Measurements from ENCODE around the gene SMARCD1.
"Not testable (repeated sequence)": the region's sequence is repeated elsewhere in the genome, so short reads cannot be mapped to it uniquely, and the experiment has no call there.

SMARCD1 gene

DNA sequence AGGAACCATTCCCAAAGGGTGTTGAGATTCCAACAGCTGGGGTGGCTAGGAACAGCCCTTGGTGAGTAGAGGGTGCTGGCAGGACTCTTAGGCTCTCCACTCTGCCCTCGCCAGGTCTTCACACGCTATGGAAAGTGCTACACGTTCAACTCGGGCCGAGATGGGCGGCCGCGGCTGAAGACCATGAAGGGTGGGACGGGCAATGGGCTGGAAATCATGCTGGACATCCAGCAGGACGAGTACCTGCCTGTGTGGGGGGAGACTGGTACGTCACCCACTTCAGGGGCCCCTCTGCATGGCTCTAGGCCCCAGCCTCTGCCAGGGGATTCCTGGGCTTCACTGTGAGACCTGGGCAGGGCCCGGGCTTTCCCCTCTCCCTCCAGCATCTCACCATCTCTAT is 8.0 kb upstream of the SMARCD1 start:
- DNase-seq (ENCODE audit: low read depth, low spot score) = no peak

DNA sequence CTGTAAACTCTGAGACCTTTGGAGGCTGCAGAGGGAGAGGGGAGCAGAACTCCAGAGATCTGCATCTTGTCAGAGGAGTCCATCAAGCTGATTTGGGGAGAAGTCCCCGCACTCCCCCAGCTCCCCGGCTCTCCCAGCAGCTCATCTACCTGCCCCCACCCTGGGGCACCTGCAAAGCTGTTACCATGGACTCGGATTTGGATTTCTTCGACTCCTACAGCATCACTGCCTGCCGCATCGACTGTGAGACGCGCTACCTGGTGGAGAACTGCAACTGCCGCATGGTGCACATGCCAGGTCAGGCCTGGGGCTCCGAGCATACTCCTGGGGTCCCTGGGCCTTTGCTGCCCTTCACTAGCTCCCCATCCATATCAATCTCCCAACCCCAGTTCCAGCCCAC is 6.9 kb upstream of the SMARCD1 start:
- no peak for DNase-seq (ENCODE audit: low read depth, low spot score)

DNA sequence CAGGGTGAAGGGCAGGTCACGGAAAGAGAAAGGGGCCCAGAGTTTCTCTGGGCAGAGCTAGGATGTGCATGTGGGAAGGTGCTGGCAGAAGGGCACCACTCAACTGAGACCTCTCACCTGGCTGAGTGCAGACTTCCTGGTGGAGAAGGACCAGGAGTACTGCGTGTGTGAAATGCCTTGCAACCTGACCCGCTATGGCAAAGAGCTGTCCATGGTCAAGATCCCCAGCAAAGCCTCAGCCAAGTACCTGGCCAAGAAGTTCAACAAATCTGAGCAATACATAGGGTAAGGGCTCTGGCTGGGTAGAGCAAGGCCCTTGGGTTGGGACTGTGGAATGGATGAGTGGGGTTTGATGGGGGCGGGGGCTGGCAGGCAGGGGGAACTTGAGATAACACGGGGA is 5.4 kb upstream of the SMARCD1 start:
- DNase-seq (ENCODE audit: low read depth, low spot score) = no peak

DNA sequence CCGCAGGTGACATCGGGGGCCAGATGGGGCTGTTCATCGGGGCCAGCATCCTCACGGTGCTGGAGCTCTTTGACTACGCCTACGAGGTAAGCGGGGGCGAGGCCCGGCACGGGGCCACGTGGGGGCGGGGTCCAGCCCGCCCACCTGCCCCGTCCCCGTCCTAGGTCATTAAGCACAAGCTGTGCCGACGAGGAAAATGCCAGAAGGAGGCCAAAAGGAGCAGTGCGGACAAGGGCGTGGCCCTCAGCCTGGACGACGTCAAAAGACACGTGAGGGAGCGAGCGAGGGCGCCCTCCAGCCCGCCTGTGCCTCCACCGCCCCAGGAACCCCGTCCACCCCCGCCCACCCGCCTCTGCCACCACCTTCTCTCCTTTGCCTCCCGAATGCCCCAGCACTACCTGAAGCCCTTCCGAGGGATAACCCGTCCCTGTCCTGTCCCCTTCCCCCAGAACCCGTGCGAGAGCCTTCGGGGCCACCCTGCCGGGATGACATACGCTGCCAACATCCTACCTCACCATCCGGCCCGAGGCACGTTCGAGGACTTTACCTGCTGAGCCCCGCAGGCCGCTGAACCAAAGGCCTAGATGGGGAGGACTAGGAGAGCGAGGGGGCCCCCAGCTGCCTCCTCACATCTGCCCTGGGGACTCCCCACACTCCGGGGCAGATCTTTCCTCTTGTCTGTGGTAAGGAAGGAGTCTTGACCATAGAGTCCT is 3.9 kb upstream of the SMARCD1 start:
- no peak for DNase-seq (ENCODE audit: low read depth, low spot score)

DNA sequence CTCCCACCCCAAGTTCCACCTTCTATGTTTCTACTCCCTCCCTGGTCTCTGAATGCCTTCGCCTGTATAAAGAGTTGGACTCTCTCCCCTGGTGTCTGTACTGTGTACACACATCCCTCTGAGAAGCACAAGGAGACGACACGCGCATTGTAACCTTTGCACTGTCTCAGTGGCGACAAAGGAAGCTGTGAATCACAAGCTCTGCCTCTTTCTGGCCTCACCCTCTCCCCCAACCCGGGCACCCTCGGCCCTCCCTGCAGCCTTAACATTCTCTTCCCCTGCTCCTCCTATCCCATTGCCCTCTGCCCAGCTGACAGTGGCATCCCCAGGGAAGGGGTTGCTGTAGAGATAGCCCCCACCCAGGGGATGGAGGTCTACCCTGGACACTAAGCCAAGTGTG is 2.5 kb upstream of the SMARCD1 start:
- DNase-seq (ENCODE audit: low read depth, low spot score) = no peak

DNA sequence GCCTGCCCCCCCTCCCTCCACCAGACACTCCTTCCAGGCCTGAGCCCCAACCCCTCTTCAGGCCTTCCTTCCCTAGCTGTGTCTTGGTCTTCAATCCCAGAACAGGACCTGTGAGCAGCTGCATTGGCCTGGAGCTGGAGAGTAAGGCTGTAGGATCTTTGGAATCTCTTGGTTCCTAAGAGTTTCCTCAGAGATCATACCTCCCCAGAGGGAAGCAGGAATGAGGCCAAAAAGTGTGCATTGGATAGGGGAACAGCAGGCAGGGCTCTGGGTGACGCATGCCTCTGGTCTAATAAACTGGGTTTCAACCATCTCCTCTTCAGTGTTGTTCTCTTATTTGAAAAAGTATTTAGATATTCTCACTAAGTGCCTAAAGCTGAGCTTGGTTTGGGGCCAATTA is 1.8 kb upstream of the SMARCD1 start:
- no peak for DNase-seq (ENCODE audit: low read depth, low spot score)

DNA sequence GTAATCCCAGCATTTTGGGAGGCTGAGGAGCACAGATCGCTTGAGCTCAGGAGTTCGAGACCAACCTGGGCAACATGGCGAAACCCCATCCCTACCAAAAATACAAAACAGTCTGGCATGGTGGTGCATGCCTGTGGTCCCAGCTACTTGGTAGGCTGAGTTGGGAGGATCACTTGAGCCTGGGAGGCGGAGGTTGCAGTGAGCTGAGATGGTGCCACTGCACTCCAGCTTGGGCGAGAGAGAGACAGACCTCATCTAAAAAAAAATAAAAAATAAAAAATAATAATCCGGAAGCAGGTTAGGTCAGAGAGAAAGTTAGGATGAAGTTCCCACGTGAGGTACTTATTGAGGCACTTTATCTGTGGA is 750 bp upstream of the SMARCD1 start:
- DNase-seq (ENCODE audit: low read depth, low spot score) = not testable (repeated sequence)

DNA sequence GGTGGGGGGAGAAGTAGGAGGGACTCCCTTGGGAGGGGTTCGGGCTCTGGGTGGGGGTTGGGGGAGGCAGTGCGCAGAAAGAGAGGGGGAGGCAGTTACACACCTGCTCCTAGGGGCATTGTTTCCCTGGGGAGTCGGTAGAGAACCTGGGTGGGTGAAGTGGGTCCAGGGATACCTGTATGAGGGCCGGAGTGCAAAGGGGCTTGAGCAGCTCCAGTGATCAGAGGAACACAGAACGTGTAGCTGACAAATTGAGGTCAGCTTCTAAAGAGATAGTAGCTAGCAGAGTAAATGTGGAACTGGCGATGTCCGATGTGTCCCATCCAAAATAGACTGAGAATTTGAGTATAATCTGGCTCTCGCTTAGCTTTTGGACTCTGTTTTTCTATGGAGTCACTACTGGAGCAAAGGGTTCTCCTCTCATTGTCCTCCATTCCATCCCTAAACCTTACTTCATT is 502 bp downstream of the SMARCD1 start:
- no peak for DNase-seq (ENCODE audit: low read depth, low spot score)

DNA sequence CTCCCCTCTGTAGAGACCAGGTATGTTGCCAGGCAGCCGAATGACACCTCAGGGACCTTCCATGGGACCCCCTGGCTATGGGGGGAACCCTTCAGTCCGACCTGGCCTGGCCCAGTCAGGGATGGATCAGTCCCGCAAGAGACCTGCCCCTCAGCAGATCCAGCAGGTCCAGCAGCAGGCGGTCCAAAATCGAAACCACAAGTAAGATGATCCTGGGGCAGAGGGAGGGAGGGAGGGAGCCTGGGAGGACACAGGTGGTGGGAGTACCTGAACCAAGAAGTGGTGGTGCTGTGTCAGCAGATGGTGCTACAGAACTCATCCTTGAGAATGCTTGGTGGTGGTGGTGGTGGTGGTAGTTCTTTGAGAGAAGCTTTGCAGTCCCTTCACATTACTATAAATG is 1.0 kb downstream of the SMARCD1 start:
- no peak for DNase-seq (ENCODE audit: low read depth, low spot score)

DNA sequence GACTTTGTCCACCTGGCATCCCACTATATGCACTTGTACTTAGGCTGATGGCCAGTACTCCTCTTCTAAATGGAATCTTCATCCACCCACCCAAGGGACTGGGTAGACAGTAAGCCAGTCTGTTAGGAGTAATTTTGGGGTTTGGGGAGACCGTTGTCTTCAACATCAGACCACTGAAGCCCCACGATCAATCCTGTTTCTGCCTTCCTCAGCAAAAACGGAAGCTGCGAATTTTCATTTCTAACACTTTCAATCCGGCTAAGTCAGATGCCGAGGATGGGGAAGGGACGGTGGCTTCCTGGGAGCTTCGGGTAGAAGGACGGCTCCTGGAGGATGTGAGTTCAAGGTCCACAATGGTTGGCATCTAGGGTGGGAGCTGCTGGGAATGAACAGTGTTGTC is 2.0 kb downstream of the SMARCD1 start:
- no peak for DNase-seq (ENCODE audit: low read depth, low spot score)

DNA sequence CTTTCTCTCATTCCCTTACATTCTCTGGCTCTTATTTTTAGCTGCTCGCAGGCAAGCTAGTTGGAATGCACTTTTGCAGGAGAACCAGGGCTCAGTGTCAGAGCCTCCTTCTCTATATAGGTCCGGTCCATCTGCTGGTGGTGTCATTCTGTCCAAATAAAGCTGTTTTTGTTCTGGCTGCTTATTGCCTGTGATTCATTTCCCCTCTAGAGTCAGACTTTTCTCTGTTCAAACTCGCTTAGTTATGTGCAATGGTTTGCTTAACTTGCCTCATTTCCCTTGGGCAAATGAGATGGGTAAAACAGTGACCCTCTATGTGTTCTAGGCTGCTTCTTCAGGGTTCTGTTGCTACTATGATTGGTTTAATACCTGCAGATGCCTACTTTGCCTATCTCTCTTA is 2.9 kb downstream of the SMARCD1 start:
- no peak for DNase-seq (ENCODE audit: low read depth, low spot score)

DNA sequence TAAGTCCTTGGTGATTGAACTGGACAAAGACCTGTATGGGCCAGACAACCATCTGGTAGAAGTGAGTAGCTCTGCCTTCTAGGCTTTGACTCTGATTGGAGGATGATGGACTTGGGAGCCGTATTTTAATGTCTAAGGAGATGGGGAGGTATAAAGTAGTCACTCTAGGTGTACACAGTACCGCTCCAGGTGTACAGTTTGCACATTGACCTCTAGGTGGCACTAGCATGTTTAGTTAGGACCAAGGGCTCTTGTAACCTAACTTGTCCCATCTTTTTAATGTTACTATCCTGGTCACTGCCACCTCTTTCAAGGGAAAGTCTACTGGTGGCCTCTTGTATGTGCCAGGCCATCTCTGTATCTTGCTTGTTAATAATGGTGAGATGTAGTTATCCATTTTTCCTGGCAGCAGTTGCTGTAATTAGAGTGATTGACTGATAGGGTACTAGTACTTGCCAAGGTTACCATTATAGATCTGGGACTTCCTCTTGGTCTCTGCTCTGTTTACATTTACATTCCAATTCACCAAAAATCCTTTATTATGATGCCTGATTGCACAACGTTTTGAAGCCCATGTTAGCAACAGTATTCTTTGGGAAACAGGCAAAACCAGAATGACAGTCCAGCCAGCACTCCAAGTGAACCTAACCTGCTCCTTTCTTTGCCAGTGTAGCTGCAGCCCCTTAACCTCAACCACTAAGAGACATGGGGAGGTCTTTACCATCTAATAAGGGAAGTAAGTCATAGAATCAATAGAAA is 3.6 kb downstream of the SMARCD1 start:
- DNase-seq (ENCODE audit: low read depth, low spot score) = no peak

DNA sequence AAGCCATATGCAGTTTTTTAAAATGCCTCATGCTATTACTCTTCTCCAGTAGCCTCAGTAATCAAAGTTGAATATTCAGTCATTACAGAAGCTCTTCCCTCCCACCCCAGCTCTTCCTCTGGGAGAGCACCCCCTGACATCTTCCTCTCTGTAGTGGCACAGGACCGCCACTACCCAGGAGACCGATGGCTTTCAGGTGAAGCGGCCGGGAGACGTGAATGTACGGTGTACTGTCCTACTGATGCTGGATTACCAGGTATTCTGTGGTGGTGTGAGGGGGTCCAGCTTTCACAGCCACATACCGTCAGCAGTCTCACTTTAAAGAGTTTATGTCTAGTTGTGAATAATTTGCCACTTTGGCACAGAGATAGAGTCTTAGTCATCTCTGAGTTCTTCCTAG is 4.6 kb downstream of the SMARCD1 start:
- DNase-seq (ENCODE audit: low read depth, low spot score) = no peak

DNA sequence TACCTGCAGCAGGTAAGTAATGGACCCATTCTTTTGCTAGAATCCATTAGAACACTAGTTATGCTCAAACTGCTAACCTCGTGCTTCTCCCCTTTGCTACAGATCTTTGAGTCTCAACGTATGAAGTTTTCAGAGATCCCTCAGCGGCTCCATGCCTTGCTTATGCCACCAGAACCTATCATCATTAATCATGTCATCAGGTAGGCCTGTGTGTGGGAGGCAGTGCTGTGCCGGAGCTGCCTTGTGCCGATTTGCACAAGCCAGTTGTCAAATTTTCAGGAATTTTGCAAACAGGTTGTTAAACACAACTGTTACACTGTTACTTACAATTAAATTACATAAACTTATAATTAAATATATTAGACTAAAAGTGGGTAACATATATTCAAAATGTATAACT is 5.2 kb downstream of the SMARCD1 start:
- no peak for DNase-seq (ENCODE audit: low read depth, low spot score)

DNA sequence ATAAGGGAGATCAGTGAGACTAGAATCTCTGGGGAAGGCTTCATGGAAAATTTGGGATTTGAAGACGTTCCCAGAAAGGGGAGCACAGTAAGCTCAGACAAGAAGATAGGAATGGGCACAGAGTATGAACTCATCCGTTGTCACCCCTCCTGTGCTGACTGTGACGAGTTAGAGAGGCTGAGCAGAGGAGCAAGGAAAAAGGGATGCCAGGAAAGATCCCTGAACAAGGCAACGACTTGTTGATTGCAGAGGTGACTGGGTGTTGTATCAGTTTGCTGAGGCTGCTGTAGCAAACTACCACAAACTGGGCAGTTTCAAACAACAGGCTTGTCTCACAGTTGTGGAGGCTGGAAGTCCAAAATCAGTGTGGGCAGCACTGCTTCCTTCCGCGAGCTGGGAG is 12.8 kb downstream of the SMARCD1 start:
- DNase-seq (ENCODE audit: low read depth, low spot score) = no peak

DNA sequence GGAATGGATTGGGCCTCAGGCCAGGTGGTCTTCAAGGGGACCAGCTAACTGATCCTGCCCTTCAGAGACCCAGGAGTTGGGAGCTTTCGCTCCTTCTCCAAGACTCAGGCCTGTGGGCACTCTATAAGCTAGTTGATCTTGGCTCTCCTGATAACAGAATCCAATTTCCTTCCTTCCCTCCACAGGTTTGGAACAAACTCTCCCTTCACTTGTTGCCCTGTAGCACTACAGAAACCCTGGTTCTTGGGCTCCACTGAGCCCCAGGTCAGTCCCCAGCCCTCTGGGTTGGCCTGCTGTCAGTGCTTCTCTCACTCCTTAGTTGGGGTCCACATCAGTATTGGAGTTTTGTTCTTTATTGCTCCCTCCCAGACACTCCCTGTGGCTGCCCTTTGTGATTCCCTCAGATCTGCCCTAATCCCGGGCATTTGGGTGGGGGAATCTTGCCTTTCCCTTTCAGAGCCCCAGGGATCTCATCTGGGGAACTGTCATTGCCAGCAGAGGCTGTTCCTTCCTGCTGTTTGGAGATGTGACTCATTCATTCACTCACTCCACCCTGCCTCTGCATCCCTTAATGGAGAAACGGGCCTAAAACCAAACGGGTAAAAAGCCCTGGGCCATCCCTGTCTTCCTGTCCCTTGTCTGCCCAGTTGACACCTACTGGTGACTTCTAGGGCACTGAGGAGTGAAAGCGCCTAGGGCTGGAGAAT is 14.3 kb downstream of the SMARCD1 start:
- no peak for DNase-seq (ENCODE audit: low read depth, low spot score)

DNA sequence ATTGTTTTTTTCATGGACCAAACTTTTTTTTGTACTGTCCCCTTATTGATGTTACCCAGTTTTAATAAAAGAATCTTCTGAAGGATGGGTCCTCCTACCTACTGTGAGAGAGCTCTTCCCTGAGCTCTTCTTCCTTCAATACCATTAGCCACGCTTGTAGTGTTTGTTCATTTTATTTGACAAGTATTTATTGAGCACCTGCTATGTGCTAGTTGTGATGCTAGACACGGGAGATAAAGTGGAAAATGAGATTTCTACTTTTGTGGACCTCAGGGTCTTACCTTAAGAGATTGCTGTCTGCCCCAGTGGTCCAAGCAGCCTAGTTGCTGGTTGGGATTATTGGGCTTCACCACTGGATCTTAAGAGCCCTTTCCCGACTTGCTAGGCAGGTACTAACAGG is 15.4 kb downstream of the SMARCD1 start:
- DNase-seq (ENCODE audit: low read depth, low spot score) = no peak

DNA sequence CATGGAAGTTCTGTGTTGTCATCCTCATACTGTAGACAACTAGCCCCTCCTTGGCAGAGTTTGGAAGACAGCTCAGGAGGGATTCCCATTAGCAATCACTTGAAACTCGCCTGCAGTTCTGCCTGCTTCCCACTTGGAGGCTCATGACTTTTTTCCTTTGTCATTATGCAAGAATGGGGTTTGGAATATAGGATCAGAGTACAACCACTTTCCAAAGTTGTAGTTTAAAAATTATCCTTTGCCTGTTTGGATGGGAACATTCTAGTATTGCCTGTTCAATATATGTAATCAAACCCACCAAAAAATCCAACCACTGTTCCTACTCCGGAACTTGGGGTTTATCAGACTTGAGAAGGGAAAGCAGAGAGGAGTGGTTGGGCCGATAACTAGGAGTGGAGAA is 16.5 kb downstream of the SMARCD1 start:
- no peak for DNase-seq (ENCODE audit: low read depth, low spot score)

DNA sequence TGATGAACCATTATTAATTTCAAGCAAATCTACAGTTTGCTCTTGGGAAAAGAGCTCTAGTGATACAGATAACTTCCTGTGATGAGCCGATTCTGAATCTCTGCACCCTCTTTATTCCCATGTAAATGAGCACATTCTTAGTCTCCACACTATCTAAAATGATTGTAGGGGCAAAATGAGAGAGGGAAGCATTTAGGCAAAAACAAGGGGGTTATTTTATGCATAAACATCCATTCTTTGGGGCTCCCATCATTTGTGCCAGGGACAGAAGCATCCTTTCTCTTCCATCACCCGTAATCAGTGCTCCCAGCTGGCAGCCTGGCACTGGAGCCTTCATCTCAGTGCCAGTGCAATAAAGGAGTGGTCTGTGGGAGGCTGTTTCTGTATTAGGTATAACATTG is 17.0 kb downstream of the SMARCD1 start:
- DNase-seq (ENCODE audit: low read depth, low spot score) = no peak

DNA sequence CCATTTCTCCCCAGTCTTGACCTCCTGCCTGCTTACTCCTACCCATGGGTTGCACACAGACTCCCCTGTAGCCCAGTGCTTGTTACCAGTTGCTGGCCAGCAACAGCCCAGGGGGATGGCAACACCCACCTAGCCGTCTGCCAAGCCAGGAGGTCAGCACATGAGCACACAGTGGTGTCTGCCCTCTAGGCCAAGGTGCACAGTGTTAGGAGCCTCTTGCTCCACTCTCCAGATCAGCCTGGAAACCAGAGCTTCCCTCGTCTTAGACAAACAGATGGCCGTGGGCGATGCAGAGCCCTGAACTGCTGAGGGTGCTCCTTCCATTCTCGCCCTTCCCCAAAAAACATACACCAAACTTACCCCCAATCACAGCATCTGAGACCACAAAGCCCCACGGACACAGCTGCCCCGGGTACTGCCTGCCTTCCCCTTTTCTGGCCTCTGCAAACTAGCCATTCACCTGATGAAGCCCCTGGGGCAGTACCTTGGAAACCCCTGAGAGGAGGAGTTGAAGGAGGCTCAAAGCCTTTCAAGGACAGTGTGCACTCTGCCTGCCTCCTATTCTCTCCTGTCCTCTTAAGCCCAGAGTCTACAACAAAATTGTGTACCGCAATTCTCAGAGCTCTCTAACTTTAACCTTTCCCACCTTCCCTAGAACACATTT is 17.6 kb downstream of the SMARCD1 start:
- DNase-seq (ENCODE audit: low read depth, low spot score) = no peak

DNA sequence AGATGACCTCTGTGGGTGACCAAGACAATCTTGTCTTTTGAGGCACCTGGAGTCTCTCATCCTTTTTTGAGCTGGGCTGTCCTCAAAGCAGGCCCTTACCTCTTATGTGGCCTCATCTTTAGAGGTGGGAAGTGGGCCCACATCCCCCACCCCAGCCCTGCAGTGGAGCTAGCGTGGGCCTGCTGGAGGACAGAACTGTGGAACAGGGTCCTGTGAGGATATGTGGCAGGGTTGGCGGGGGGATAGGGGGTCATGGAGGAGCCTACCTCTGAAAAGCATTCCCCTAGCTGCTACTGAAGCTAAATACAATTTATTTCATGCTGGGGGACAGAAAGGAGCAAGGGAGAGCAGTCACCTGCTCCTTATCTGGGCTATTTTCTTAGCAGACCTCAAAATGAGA is 18.2 kb downstream of the SMARCD1 start:
- DNase-seq (ENCODE audit: low read depth, low spot score) = no peak

DNA sequence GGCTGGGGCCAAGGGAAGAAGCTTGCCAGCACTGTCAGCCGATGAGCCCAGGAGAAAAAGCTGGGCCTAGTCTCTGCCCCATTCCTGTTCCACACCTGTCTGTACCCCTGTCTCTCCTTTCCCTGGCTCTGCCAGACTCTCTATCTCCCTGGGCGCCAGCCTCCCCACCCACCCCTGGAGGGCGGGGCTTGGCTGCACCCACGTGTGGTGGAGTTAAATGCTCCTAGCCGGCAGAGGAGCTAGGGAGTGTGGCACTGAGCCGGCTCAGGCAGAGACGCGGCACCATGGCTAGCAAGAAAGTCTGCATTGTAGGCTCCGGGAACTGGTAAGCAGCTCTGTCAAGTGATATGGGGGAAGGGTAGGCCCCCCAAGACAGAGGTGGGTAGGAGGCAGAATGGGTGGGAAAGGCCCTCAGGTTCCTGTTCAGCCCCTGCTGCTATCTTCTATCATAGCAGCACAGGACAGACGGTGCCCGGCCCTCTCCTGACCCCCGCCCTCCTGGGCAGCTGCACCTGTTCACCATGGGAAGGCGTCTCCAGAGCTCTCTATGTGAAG is 18.7 kb downstream of the SMARCD1 start, which contains the start of gene GPD1:
Gene GPD1, plus strand, starts transcription at position 242 of the 555 bp plus-strand sequence. Its CDS starts 43 bp downstream, at position 285.
- no peak for DNase-seq (ENCODE audit: low read depth, low spot score)
